NB4 (cell line): Measurements from ENCODE around the gene BHLHA15.

Experiments used
- MYC ChIP-seq: IDR thresholded peaks from 2 replicates; pipeline ENCODE4 v1.6.1; 2011; ENCODE audit warnings: low read depth, low read length
- POLR2A ChIP-seq: IDR thresholded peaks from 2 replicates; pipeline ENCODE4 v1.6.1; 2011; ENCODE audit warnings: mild to moderate bottlenecking; ENCODE audit not compliant: insufficient read length; ENCODE audit errors: extremely low read depth
- TF ChIP-seq, protein P1 (sequence below): IDR thresholded peaks from one replicate; pipeline ENCODE4 v1.5.1; 2012; ENCODE audit warnings: low read depth, low read length
- TF ChIP-seq, protein P2 (sequence below): IDR thresholded peaks from 2 replicates; pipeline ENCODE4 v1.6.1; 2011; ENCODE audit warnings: low read depth, low read length

DNA sequence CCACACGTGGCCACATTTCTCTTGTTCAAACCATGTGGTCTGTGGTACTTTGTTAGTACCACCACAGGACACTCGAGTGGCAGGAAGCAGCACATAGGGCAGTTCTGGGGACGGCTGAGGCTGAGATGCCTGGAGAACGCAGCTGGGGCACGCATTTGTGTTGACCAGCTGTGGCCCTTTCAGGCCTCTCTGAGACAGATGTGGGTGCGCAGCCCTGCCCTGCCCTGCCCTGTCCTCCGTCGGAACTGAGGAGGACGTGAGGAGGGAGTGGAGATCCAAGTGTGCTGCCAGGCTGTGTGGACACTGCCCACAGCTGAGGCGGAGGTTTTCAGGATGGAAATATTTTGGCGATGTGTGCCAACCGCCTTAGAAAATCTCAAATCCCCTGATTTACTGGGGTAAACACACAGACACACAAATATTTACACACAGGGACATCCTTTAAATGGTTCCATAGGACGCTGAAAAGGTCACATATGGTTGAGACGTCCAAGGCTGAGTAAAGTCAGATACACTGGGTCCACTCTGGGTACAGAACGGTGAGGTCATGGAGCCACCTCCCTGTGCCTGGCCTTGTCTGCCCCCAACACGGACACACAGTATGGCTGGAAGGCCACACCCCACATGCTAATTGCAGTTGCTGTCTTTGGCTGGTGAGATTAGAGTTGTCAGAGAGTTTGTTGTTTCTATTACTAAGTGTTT is 14.8 kb downstream of the BHLHA15 start:
- TF ChIP-seq, protein P1, sequence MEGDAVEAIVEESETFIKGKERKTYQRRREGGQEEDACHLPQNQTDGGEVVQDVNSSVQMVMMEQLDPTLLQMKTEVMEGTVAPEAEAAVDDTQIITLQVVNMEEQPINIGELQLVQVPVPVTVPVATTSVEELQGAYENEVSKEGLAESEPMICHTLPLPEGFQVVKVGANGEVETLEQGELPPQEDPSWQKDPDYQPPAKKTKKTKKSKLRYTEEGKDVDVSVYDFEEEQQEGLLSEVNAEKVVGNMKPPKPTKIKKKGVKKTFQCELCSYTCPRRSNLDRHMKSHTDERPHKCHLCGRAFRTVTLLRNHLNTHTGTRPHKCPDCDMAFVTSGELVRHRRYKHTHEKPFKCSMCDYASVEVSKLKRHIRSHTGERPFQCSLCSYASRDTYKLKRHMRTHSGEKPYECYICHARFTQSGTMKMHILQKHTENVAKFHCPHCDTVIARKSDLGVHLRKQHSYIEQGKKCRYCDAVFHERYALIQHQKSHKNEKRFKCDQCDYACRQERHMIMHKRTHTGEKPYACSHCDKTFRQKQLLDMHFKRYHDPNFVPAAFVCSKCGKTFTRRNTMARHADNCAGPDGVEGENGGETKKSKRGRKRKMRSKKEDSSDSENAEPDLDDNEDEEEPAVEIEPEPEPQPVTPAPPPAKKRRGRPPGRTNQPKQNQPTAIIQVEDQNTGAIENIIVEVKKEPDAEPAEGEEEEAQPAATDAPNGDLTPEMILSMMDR: no peak
- TF ChIP-seq POLR2A: no peak
- TF ChIP-seq MYC: no peak
- TF ChIP-seq, protein P2, sequence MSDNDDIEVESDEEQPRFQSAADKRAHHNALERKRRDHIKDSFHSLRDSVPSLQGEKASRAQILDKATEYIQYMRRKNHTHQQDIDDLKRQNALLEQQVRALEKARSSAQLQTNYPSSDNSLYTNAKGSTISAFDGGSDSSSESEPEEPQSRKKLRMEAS: no peak
